ENCODE measurements around the gene SUGT1.

GRCh38 chr13:52749419-52749818 is 96.8 kb downstream of the SUGT1 start:
- TF ChIP-seq CTCF (IDR thresholded peaks at IDR 0.05) (no peak), POLR2AphosphoS5 (IDR thresholded peaks at IDR 0.05) (no peak), POLR2A (IDR thresholded peaks at IDR 0.05) (no peak)
